ENCODE results near the gene TMEM203.

TMEM203 gene

DNA sequence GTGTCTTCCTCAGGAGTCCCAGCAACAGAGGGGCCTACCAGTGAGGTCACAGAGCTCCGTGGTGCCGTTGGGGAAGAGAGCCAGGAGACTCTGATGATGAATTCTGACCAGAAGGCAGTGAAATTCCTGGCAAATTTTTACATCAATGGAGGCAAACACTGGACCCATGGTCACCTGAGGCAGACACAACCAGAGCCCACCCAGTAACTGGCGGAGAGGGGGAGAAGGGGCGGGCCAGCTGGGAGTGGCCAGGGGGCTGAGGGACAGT lies 45.7 kb upstream of the TMEM203 start, which contains the start of gene STPG3:
Gene STPG3, plus strand, starts transcription at position 93 of the 268 bp plus-strand sequence. Its CDS starts 1 bp downstream, at position 94.
- H3K4me3 ChIP-seq (ENCODE audit: control insufficient read depth, low read depth, low read length), result no peak within 1 kb of the TSS
- TF ChIP-seq, protein P1, sequence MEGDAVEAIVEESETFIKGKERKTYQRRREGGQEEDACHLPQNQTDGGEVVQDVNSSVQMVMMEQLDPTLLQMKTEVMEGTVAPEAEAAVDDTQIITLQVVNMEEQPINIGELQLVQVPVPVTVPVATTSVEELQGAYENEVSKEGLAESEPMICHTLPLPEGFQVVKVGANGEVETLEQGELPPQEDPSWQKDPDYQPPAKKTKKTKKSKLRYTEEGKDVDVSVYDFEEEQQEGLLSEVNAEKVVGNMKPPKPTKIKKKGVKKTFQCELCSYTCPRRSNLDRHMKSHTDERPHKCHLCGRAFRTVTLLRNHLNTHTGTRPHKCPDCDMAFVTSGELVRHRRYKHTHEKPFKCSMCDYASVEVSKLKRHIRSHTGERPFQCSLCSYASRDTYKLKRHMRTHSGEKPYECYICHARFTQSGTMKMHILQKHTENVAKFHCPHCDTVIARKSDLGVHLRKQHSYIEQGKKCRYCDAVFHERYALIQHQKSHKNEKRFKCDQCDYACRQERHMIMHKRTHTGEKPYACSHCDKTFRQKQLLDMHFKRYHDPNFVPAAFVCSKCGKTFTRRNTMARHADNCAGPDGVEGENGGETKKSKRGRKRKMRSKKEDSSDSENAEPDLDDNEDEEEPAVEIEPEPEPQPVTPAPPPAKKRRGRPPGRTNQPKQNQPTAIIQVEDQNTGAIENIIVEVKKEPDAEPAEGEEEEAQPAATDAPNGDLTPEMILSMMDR (conservative IDR thresholded peaks at IDR 0.05; ENCODE audit: control insufficient read depth, insufficient read depth, low read depth, low read length), result no peak
- no peak for DNase-seq (ENCODE audit: low read depth)

DNA sequence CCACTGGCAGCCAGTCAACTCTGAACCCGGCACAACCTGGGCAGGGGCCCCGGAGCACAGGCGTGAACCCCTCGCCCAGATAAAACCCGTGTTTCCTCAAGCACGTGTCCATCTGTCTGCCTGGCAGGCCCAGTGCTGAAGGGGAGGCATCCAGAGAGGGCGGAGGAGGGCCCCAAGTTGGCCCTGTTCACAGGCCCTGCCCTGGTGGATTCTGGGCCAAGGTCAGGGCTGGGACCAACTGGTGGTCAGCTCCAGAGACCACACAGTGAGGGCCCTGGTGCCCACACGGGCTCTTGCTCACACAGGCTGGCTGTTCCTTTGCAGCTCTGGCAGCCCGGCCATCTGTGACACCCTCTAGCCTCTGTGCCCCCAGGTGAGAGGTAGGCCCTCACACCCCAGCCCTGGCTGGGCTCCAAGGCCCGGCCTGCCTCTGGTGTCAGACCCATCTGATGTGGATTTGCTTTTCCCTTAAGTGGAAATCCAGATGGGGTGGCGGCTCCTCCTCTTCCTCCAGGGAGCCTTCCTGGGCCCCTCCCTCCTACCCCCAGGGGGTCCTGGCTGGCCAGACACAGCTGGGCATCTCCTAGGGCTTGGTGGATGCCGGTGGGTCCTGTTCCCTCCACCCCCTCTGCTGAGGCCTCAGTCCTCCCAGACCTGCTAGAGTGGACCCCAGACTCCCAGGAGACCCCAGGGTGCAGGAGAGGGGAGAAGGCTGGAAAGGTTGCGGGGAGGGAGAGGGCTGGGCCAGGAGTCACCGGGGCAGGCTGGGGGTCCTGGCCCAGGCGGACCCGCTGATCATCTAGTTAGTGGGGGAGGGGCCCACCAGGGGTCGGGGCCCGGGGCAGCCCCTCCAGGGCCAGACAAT lies 45.1 kb upstream of the TMEM203 start:
- H3K4me3 ChIP-seq (ENCODE audit: control insufficient read depth, low read depth, low read length), result no peak overlapping the region
- TF ChIP-seq, protein P1 (conservative IDR thresholded peaks at IDR 0.05; ENCODE audit: control insufficient read depth, insufficient read depth, low read depth, low read length), result no peak
- no peak for DNase-seq (ENCODE audit: low read depth)

GRCh38 chr9:137247916-137248175 lies 42.4 kb upstream of the TMEM203 start:
- no peak for DNase-seq (ENCODE audit: low read depth)

DNA sequence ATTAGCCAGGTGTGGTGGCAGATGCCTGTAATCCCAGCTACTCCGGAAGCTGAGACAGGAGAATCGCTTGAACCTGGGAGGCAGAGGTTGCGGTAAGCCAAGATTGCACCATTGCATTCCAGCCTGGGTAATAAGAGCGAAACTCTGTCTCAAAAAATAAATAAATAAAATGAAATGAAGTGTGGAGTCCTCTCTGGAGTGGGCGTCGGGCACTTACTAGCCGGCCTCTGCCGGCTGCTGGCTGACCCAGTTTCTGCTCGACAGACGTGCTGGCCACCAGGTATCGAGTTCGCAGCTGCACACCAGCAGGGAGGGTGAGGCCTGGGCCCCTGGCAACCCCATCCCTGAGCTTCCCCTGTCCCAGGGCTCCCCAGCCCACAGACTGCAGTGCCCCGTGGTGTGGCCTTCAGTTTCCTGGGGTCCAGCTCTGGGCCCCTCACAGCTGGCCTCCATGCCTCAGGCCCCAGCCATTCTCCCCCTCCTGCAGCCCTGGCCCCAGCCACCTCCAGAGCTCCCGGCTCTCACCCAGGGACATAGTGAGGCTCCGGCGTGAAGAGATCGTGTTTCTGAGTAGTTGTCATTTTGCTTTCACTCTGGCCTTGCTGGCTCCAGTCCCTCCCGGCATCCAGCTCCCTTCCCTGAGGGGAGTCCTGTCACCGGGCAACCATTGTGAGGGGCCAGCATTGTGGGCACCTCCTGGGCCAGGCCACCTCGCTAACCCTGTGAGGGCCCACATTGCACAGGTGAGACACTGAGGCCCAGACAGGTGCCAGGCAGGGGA lies 41.9 kb upstream of the TMEM203 start:
- TF ChIP-seq, protein P1 (conservative IDR thresholded peaks at IDR 0.05; ENCODE audit: control insufficient read depth, insufficient read depth, low read depth, low read length), result no peak
- H3K4me3 ChIP-seq (ENCODE audit: control insufficient read depth, low read depth, low read length), result no peak overlapping the region
- no peak for DNase-seq (ENCODE audit: low read depth)

More at GRCh38 chr9:137247916-137248175, 42.4 kb upstream of the TMEM203 start:
- H3K4me3 ChIP-seq (ENCODE audit: control insufficient read depth, low read depth, low read length), result no peak overlapping the region
- TF ChIP-seq, protein P1 (conservative IDR thresholded peaks at IDR 0.05; ENCODE audit: control insufficient read depth, insufficient read depth, low read depth, low read length), result no peak

DNA sequence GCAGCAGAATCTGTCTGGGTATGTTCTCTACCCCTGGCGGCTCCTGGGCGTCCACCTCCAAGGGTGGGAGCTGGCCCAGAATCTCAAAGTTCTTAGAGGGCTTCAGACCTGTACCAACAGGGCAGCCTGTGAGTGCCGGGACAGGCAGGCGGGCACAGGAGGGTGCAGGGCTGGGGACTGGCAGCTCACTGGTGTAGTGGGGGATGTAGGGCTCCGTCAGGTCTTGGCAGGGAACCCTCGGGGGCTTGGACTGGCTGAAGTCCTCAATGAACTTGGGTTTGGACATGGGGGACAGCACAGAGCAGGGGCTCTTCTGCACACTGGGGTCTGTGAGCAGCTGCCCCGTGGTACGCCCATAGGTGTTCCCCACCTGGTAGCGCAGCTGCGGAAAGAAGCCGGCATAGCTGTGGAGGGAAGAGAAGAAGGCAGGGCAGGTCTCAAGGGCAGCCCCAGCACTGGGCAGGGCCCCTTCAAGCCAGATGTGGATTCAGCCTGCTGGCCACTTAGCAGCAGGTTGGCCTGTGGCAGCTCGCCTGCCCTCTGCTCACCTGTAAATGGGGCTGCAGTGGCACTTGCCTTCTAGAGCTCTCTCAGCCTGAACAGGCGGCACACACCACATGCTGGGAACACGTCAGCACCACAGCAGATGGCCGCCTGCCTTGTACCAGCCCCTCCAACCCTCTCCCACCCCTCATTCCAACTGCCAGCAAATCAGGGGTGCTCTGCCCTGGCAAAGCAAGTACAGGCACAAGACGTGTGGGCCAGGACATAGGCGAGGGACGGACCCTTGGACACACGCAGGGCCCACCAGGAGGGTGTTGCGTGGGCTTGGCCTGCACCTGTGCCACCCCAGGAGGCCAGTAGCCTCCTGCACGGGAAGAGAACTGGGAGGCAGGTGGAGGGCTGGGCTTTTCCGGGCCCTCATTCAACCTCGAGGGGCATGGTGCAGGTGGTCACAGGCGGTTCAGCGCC lies 40.3 kb upstream of the TMEM203 start:
- TF ChIP-seq, protein P1 (conservative IDR thresholded peaks at IDR 0.05; ENCODE audit: control insufficient read depth, insufficient read depth, low read depth, low read length), result no peak
- no peak for DNase-seq (ENCODE audit: low read depth)
- no peak overlapping the region for H3K4me3 ChIP-seq (ENCODE audit: control insufficient read depth, low read depth, low read length)

All from fibroblast of mammary gland (primary cell).